HEK293 (cell line): ENCODE measurements around the gene GID8.

Source experiments
- ATF2 ChIP-seq: fragments of 450-650 bp; formaldehyde crosslinking; IDR thresholded peaks from 2 replicates; pipeline ENCODE4 v1.5.1; 2016; ENCODE audit warnings: missing biosample characterization, missing genetic modification characterization, low read depth
- GLI2 ChIP-seq: fragments of 450-650 bp; formaldehyde crosslinking; IDR thresholded peaks from 2 replicates; pipeline ENCODE4; 2017; ENCODE audit warnings: missing biosample characterization, missing genetic modification characterization, low read depth, borderline replicate concordance
- KLF10 ChIP-seq: fragments of 450-650 bp; IDR thresholded peaks from 2 replicates; pipeline ENCODE4 v1.5.1; 2018; ENCODE audit warnings: missing biosample characterization, mild to moderate bottlenecking, missing genetic modification characterization
- KLF17 ChIP-seq: fragments of 450-650 bp; formaldehyde crosslinking; IDR thresholded peaks from 2 replicates; pipeline ENCODE4 v1.5.1; 2016; ENCODE audit warnings: missing biosample characterization, missing genetic modification characterization
- SETDB1 ChIP-seq: IDR thresholded peaks from one replicate; pipeline ENCODE4 v1.6.1; 2017; ENCODE audit warnings: mild to moderate bottlenecking, low read length, moderate library complexity, mixed read lengths; ENCODE audit not compliant: insufficient read length
- SP7 ChIP-seq: fragments of 450-650 bp; formaldehyde crosslinking; IDR thresholded peaks from 2 replicates; pipeline ENCODE4 v1.5.1; 2016; ENCODE audit warnings: missing biosample characterization, missing genetic modification characterization
- TRIM28 ChIP-seq: IDR thresholded peaks from 2 replicates; pipeline ENCODE4 v1.6.1; 2011; ENCODE audit warnings: low read length, control low read depth, borderline replicate concordance
- TSHZ1 ChIP-seq: fragments of 450-650 bp; formaldehyde crosslinking; IDR thresholded peaks from 2 replicates; pipeline ENCODE4 v1.5.1; 2016; ENCODE audit warnings: missing biosample characterization, missing genetic modification characterization, borderline replicate concordance
- ZBTB26 ChIP-seq: fragments of 450-650 bp; formaldehyde crosslinking; optimal IDR thresholded peaks from 2 replicates; pipeline ENCODE3; 2016; ENCODE audit warnings: missing biosample characterization, mild to moderate bottlenecking, missing genetic modification characterization
- ZBTB48 ChIP-seq: fragments of 450-650 bp; formaldehyde crosslinking; IDR thresholded peaks from 2 replicates; pipeline ENCODE4 v1.5.1; 2016; ENCODE audit warnings: missing biosample characterization, missing genetic modification characterization
- ZNF140 ChIP-seq: fragments of 450-650 bp; formaldehyde crosslinking; IDR thresholded peaks from 2 replicates; pipeline ENCODE4 v1.5.1; 2016; ENCODE audit warnings: missing biosample characterization, missing genetic modification characterization
- ZNF148 ChIP-seq: fragments of 450-650 bp; formaldehyde crosslinking; IDR thresholded peaks from 2 replicates; pipeline ENCODE4 v1.5.0; 2017; ENCODE audit warnings: missing biosample characterization, missing genetic modification characterization, borderline replicate concordance
- ZNF169 ChIP-seq: fragments of 450-650 bp; formaldehyde crosslinking; IDR thresholded peaks from 2 replicates; pipeline ENCODE4 v1.5.1; 2016; ENCODE audit warnings: missing biosample characterization, missing genetic modification characterization
- ZNF175 ChIP-seq: fragments of 450-650 bp; formaldehyde crosslinking; IDR thresholded peaks from 2 replicates; pipeline ENCODE4 v1.5.1; 2016; ENCODE audit warnings: missing biosample characterization, missing genetic modification characterization
- ZNF184 ChIP-seq: fragments of 450-650 bp; IDR thresholded peaks from 2 replicates; pipeline ENCODE4 v1.5.1; 2018; ENCODE audit warnings: missing biosample characterization, mild to moderate bottlenecking, missing genetic modification characterization
- ZNF311 ChIP-seq: fragments of 450-650 bp; formaldehyde crosslinking; IDR thresholded peaks from 2 replicates; pipeline ENCODE4 v1.5.1; 2017; ENCODE audit warnings: missing biosample characterization, missing genetic modification characterization, borderline replicate concordance
- ZNF391 ChIP-seq: fragments of 450-650 bp; formaldehyde crosslinking; IDR thresholded peaks from 2 replicates; pipeline ENCODE4 v1.5.1; 2016; ENCODE audit warnings: low read depth, missing biosample characterization, missing genetic modification characterization, borderline replicate concordance
- ZNF571 ChIP-seq: fragments of 450-650 bp; formaldehyde crosslinking; IDR thresholded peaks from 2 replicates; pipeline ENCODE4 v1.5.0; 2017; ENCODE audit warnings: missing biosample characterization, missing genetic modification characterization
- ZNF585B ChIP-seq: fragments of 450-650 bp; formaldehyde crosslinking; IDR thresholded peaks from 2 replicates; pipeline ENCODE4 v1.5.1; 2016; ENCODE audit warnings: missing biosample characterization, missing genetic modification characterization
- ZNF776 ChIP-seq: fragments of 450-650 bp; formaldehyde crosslinking; IDR thresholded peaks from 2 replicates; pipeline ENCODE4 v1.5.0; 2017; ENCODE audit warnings: missing biosample characterization, missing genetic modification characterization, borderline replicate concordance
- ZNF777 ChIP-seq: fragments of 450-650 bp; formaldehyde crosslinking; IDR thresholded peaks from 2 replicates; pipeline ENCODE4 v1.5.1; 2017; ENCODE audit warnings: missing biosample characterization, missing genetic modification characterization, borderline replicate concordance
- ZNF830 ChIP-seq: fragments of 450-650 bp; IDR thresholded peaks from 2 replicates; pipeline ENCODE4 v1.5.0; 2018; ENCODE audit warnings: missing biosample characterization, missing genetic modification characterization, low read depth, mild to moderate bottlenecking, moderate library complexity
- TF ChIP-seq, protein P1 (sequence below): fragments of 450-650 bp; formaldehyde crosslinking; IDR thresholded peaks from 2 replicates; pipeline ENCODE4 v1.5.1; 2016; ENCODE audit warnings: missing biosample characterization, missing genetic modification characterization

The GID8 gene

GRCh38 chr20:62953839-62954703, 16.1 kb downstream of the GID8 start (continued):
- TF ChIP-seq ZNF148 (tag by site-specific recombination), result no peak
- TF ChIP-seq ZNF776 (tag by site-specific recombination), result no peak
- TF ChIP-seq ATF2 (tag by site-specific recombination), result no peak
- no peak for TF ChIP-seq ZNF585B
- peak; percentile 90 for TF ChIP-seq ZBTB48 (tag by site-specific recombination)
- TF ChIP-seq TSHZ1 (tag by site-specific recombination), result no peak
- TF ChIP-seq ZNF175 (tag by site-specific recombination), result no peak
- TF ChIP-seq TRIM28, result no peak
- TF ChIP-seq ZNF184 (tag by site-specific recombination), result no peak
- no peak for TF ChIP-seq ZNF571 (tag by site-specific recombination)
- TF ChIP-seq SETDB1, result no peak
- TF ChIP-seq ZNF169 (tag by site-specific recombination), result no peak
- TF ChIP-seq ZNF777 (tag by site-specific recombination), result no peak
- TF ChIP-seq ZNF391, result no peak
- TF ChIP-seq GLI2 (tag by site-specific recombination), result no peak
- no peak for TF ChIP-seq ZNF830
- peak; percentile 58; the same call in 1 of the 2 replicates for TF ChIP-seq KLF17 (tag by site-specific recombination)
- TF ChIP-seq ZNF140, result no peak
- no peak for TF ChIP-seq KLF10 (tag by site-specific recombination)
- TF ChIP-seq ZNF311 (tag by site-specific recombination), result no peak
- TF ChIP-seq, protein P1, sequence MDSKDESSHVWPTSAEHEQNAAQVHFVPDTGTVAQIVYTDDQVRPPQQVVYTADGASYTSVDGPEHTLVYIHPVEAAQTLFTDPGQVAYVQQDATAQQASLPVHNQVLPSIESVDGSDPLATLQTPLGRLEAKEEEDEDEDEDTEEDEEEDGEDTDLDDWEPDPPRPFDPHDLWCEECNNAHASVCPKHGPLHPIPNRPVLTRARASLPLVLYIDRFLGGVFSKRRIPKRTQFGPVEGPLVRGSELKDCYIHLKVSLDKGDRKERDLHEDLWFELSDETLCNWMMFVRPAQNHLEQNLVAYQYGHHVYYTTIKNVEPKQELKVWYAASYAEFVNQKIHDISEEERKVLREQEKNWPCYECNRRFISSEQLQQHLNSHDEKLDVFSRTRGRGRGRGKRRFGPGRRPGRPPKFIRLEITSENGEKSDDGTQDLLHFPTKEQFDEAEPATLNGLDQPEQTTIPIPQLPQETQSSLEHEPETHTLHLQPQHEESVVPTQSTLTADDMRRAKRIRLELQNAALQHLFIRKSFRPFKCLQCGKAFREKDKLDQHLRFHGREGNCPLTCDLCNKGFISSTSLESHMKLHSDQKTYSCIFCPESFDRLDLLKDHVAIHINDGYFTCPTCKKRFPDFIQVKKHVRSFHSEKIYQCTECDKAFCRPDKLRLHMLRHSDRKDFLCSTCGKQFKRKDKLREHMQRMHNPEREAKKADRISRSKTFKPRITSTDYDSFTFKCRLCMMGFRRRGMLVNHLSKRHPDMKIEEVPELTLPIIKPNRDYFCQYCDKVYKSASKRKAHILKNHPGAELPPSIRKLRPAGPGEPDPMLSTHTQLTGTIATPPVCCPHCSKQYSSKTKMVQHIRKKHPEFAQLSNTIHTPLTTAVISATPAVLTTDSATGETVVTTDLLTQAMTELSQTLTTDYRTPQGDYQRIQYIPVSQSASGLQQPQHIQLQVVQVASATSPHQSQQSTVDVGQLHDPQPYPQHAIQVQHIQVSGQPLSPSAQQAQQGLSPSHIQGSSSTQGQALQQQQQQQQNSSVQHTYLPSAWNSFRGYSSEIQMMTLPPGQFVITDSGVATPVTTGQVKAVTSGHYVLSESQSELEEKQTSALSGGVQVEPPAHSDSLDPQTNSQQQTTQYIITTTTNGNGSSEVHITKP (tag by site-specific recombination), result no peak
- TF ChIP-seq SP7 (tag by site-specific recombination), result peak; percentile 57
- TF ChIP-seq ZBTB26 (tag by site-specific recombination), result peak; percentile 12
